ENCODE data around the gene SSR1.
"Not testable (repeated sequence)": the region's sequence is repeated elsewhere in the genome, so short reads cannot be mapped to it uniquely, and the experiment has no call there.

SSR1 gene

GRCh38 chr6:7290079-7290478 is 22.9 kb downstream of the SSR1 start:
- intact Hi-C loops (cut with DNase I), result no loop called here
- no peak for DNase-seq

GRCh38 chr6:7285416-7285815 is 27.6 kb downstream of the SSR1 start:
- DNase-seq, result no peak
- intact Hi-C loops (cut with DNase I), result loop anchor here (10.0 kb wide), 1 partner anchor 109 kb away; no protein-coding TSS in a partner anchor

GRCh38 chr6:7283676-7284075 is 29.3 kb downstream of the SSR1 start:
- no peak for DNase-seq
- intact Hi-C loops (cut with DNase I), result loop anchor here (10.0 kb wide), 1 partner anchor 111 kb away; no protein-coding TSS in a partner anchor

- intact Hi-C loops (cut with DNase I), result loop anchor here (10.0 kb wide), 1 partner anchor 112 kb away; no protein-coding TSS in a partner anchor
- DNase-seq, result no peak
Observed at GRCh38 chr6:7282097-7282906, 30.7 kb downstream of the SSR1 start.

GRCh38 chr6:7276199-7276524 is 36.8 kb downstream of the SSR1 start:
- intact Hi-C loops (cut with DNase I), result loop anchor here (10.0 kb wide), 1 partner anchor 789 kb away; the partner anchor contains the start of gene BLOC1S5
- DNase-seq, result no peak

GRCh38 chr6:7274525-7274924 is 38.5 kb downstream of the SSR1 start:
- intact Hi-C loops (cut with DNase I), result loop anchor here (2.0 to 10.0 kb wide), 2 partner anchors 340 to 790 kb away; partner anchors contain the start of gene BLOC1S5
- DNase-seq, result not testable (repeated sequence)

- no peak for DNase-seq
- intact Hi-C loops (cut with DNase I), result loop anchor here (2.0 to 10.0 kb wide), 2 partner anchors 341 to 791 kb away; partner anchors contain the start of gene BLOC1S5
Observed at GRCh38 chr6:7273709-7274108, 39.3 kb downstream of the SSR1 start.

GRCh38 chr6:7271205-7271534 is 41.8 kb downstream of the SSR1 start:
- intact Hi-C loops (cut with DNase I), result loop anchor here (10.0 kb wide), 1 partner anchor 794 kb away; the partner anchor contains the start of gene BLOC1S5
- no peak for DNase-seq

- intact Hi-C loops (cut with DNase I), result loop anchor here (10.0 kb wide), 1 partner anchor 794 kb away; the partner anchor contains the start of gene BLOC1S5
- DNase-seq, result peak in 1 of 10 donors; percentile 70
Observed at GRCh38 chr6:7270320-7271204, 42.4 kb downstream of the SSR1 start.

GRCh38 chr6:7269816-7270215 is 43.2 kb downstream of the SSR1 start:
- intact Hi-C loops (cut with DNase I), result loop anchor here (10.0 kb wide), 1 partner anchor 795 kb away; the partner anchor contains the start of gene BLOC1S5
- DNase-seq, result no peak

- no peak for DNase-seq
- intact Hi-C loops (cut with DNase I), result no loop called here
Observed at GRCh38 chr6:7268816-7269555, 44.0 kb downstream of the SSR1 start.

GRCh38 chr6:7268362-7268761 is 44.6 kb downstream of the SSR1 start:
- no peak for DNase-seq
- intact Hi-C loops (cut with DNase I), result no loop called here

- peak; percentile 51 to 97 (median 82) for DNase-seq
- intact Hi-C loops (cut with DNase I), result no loop called here
Observed at GRCh38 chr6:7267466-7268091, 45.4 kb downstream of the SSR1 start.

- intact Hi-C loops (cut with DNase I), result no loop called here
- DNase-seq, result no peak
Observed at GRCh38 chr6:7267071-7267465, 45.9 kb downstream of the SSR1 start.

GRCh38 chr6:7265385-7265726 is 47.6 kb downstream of the SSR1 start:
- intact Hi-C loops (cut with DNase I); DNase-seq: not testable (repeated sequence)

- intact Hi-C loops (cut with DNase I), result no loop called here
- DNase-seq, result no peak
Observed at GRCh38 chr6:7264686-7265384, 48.2 kb downstream of the SSR1 start.

- intact Hi-C loops (cut with DNase I), result no loop called here
Observed at GRCh38 chr6:7264041-7264440, 49.0 kb downstream of the SSR1 start.

GRCh38 chr6:7263519-7263805 is 49.5 kb downstream of the SSR1 start:
- DNase-seq, result peak in 2 of 10 donors; percentile 61 to 62

More at GRCh38 chr6:7264041-7264440, 49.0 kb downstream of the SSR1 start:
- DNase-seq, result peak in 2 of 10 donors; percentile 57 to 70

GRCh38 chr6:7262746-7263518 is 50.1 kb downstream of the SSR1 start:
- intact Hi-C loops (cut with DNase I), result no loop called here
- peak in 1 of 10 donors; percentile 76 for DNase-seq

More at GRCh38 chr6:7263519-7263805, 49.5 kb downstream of the SSR1 start:
- intact Hi-C loops (cut with DNase I), result not testable (repeated sequence)

All from posterior cingulate gyrus (tissue), 11 donors.